Natural killer cell (primary cell): ENCODE results near the gene GABRB1. TPM values are rescaled to one million over a fixed set of nuclear protein-coding genes. Genes with fewer than 3 reads are reported as not detected.

ENCODE experiments used
- ATAC-seq, 3 donors: fragments of 150-1000 bp in 2 of 3; fragments of 200-7000 bp in 1 of 3; cut with Tn5 transposase; 1 replicate in 1 of 3; 2 replicates in 2 of 3; pipeline ENCODE4 v1.10.0; 2021; ENCODE audit warnings: mild to moderate bottlenecking in 2 of 3, moderate library complexity in 2 of 3
- DNase-seq, 2 donors: peaks; one replicate each; pipeline versions ENCODE4 v3.0.0 to v3.0.0-alpha.2; 2013 to 2021; ENCODE audit warnings: mixed read lengths in 1 of 2
- H3K27ac ChIP-seq: one replicate; pipeline ENCODE4 v1.5.1; 2013; ENCODE audit warnings: mild to moderate bottlenecking, low read length
- H3K27me3 ChIP-seq: one replicate; pipeline ENCODE4 v1.6.1; 2013; ENCODE audit warnings: low read length; ENCODE audit not compliant: control insufficient read depth, insufficient read depth
- H3K36me3 ChIP-seq: one replicate; pipeline ENCODE4 v1.6.1; 2013; ENCODE audit warnings: low read length; ENCODE audit not compliant: control insufficient read depth, insufficient read depth
- H3K4me1 ChIP-seq: one replicate; pipeline ENCODE4 v1.6.1; 2013; ENCODE audit warnings: low read length; ENCODE audit not compliant: control insufficient read depth, insufficient read depth
- H3K4me3 ChIP-seq: one replicate; pipeline ENCODE4 v1.5.1; 2013; ENCODE audit warnings: low read length
- H3K9me3 ChIP-seq: one replicate; pipeline ENCODE4 v1.6.1; 2013; ENCODE audit warnings: low read length; ENCODE audit not compliant: control insufficient read depth, insufficient read depth
- H3K27ac Mint-ChIP-seq, 2 donors: one replicate each; pipeline ENCODE4 v1.8.0; 2022; ENCODE audit warnings: mild to moderate bottlenecking in 2 of 2, mixed read lengths in 2 of 2, moderate library complexity in 1 of 2
- H3K27me3 Mint-ChIP-seq, 2 donors: one replicate each; pipeline ENCODE4 v1.8.0; 2022; ENCODE audit warnings: low read depth in 2 of 2, mixed read lengths in 2 of 2
- H3K36me3 Mint-ChIP-seq: one replicate; pipeline ENCODE4 v1.8.0; 2022; ENCODE audit warnings: mixed read lengths
- H3K4me1 Mint-ChIP-seq, 2 donors: one replicate each; pipeline ENCODE4 v1.8.0; 2022; ENCODE audit warnings: mixed read lengths in 2 of 2
- H3K4me3 Mint-ChIP-seq: one replicate; pipeline ENCODE4 v1.8.0; 2022; ENCODE audit warnings: mild to moderate bottlenecking, moderate library complexity, mixed read lengths
- H3K9me3 Mint-ChIP-seq, 2 donors: one replicate each; pipeline ENCODE4 v1.8.0; 2022; ENCODE audit warnings: mixed read lengths in 2 of 2
- WGBS: methylation state at CpG from one replicate; pipeline ENCODE4 v1.1.7; 2013; ENCODE audit warnings: missing lambda C conversion rate; ENCODE audit not compliant: insufficient coverage; 5-methylcytosine and 5-hydroxymethylcytosine counted together
- intact Hi-C: fragments of 100-400 bp; cut with micrococcal nuclease; formaldehyde crosslinking; loops from one replicate; pipeline ENCODE4 v1.14.2; 2022
- total RNA-seq, 4 donors: library from RNA; stranded (reverse); fragments of 120-200 nt in 1 of 4; gene quantifications; one replicate each; pipeline versions ENCODE4 v1.2.3 to v1.2.4, GENCODE V29; 2013 to 2022
- TF ChIP-seq, protein P1 (sequence below): fragments of 200-600 bp; IDR thresholded peaks from one replicate; pipeline ENCODE4 v1.8.0; 2022; ENCODE audit warnings: antibody characterized with exemption

Gene GABRB1
- total RNA-seq, 3 donors from 2014 or later (not counting 1 experiment from before 2014, with no cell fraction given) = not detected

DNA sequence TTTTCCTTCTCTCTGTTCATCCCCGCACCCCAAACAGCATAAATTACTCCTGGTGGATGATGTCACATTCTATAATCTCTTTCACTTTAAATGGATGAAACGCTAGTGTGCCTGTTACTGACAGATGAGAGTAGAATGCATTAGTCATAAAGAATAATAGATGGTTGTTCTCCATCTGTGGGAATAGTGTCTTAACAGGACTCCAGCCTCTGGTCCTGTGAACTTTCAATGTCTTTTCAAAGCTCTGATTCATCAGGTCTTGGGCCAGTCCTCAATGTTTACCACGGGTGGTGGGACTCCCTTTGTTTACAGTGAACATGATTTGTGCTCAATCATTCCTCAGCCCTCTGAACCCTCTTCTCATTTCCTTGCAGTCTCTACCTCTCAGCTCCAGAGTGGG, 182.6 kb downstream of the GABRB1 start:
- H3K27ac ChIP-seq = no peak overlapping the region
- H3K9me3 ChIP-seq = no peaks in the 10 kb centered on the region
- H3K36me3 Mint-ChIP-seq = no peaks in the 10 kb centered on the region
- TF ChIP-seq, protein P1, sequence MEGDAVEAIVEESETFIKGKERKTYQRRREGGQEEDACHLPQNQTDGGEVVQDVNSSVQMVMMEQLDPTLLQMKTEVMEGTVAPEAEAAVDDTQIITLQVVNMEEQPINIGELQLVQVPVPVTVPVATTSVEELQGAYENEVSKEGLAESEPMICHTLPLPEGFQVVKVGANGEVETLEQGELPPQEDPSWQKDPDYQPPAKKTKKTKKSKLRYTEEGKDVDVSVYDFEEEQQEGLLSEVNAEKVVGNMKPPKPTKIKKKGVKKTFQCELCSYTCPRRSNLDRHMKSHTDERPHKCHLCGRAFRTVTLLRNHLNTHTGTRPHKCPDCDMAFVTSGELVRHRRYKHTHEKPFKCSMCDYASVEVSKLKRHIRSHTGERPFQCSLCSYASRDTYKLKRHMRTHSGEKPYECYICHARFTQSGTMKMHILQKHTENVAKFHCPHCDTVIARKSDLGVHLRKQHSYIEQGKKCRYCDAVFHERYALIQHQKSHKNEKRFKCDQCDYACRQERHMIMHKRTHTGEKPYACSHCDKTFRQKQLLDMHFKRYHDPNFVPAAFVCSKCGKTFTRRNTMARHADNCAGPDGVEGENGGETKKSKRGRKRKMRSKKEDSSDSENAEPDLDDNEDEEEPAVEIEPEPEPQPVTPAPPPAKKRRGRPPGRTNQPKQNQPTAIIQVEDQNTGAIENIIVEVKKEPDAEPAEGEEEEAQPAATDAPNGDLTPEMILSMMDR = no peak
- H3K4me1 Mint-ChIP-seq = no peaks in the 10 kb centered on the region
- no peaks in the 10 kb centered on the region for H3K27me3 ChIP-seq
- H3K4me1 ChIP-seq = no peaks in the 10 kb centered on the region
- no peak overlapping the region for H3K4me3 Mint-ChIP-seq
- DNase-seq (no peak), ATAC-seq (no peak)
- H3K27me3 Mint-ChIP-seq = peaks cover 0 to 2% of the 10 kb centered on the region in 2 donors
- H3K36me3 ChIP-seq = no peaks in the 10 kb centered on the region
- WGBS = 61% methylated on average over 1 of the region's 3 CpGs
- no peak overlapping the region for H3K4me3 ChIP-seq
- no peak overlapping the region for H3K27ac Mint-ChIP-seq
- intact Hi-C loops = no loop called here
- peaks cover 0 to 2% of the 10 kb centered on the region in 2 donors for H3K9me3 Mint-ChIP-seq

DNA sequence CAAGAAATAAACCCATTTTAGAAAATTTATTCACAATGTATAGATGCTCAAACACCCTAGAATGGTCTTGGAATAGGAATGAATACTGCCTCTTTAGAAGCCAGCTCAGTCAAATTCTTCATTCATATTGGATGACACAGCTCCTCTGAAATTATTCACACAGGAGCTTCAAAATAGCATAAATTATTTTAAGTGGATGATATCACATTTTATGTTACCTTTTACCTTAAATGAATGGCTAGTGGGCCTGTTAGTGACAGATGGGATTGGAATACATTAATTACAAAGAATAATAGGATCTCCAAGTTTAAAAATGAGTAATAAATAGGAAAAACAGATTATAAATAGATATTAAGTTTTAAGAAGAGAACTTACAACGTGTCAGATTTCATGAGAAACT, 184.4 kb downstream of the GABRB1 start:
- intact Hi-C loops = no loop called here

DNA sequence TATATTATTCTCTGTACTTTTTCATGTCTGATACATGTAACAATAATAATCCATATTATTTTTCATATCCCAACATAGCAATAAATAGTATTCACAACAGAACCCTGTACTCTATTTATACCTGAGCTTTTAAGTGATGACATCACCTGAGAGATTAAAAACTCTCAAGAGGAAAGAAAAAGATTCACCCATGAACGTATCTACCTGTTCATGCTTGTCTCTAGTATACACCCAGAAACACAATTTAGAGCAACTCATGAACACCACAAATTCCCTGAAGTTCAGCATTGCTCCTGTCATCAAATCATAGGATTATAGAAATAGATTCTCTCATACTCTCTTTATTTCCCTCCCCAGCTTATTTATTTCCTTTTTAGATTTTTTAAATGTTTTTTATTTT, 185.9 kb downstream of the GABRB1 start:
- no peaks in the 10 kb centered on the region for H3K36me3 ChIP-seq
- H3K27ac ChIP-seq = no peak overlapping the region
- no peaks in the 10 kb centered on the region for H3K4me1 ChIP-seq
- Mint-ChIP-seq H3K36me3 (no peaks in the 10 kb centered on the region), H3K27me3 (peaks cover 9 to 13% of the 10 kb centered on the region in 2 donors), H3K9me3 (peaks cover 5 to 6% of the 10 kb centered on the region in 2 donors), H3K4me3 (no peak overlapping the region), H3K27ac (no peak overlapping the region), H3K4me1 (no peaks in the 10 kb centered on the region)
- no CpG with 5 or more reads among the region's 1 CpG for WGBS
- intact Hi-C loops = no loop called here
- no peak overlapping the region for H3K4me3 ChIP-seq
- H3K9me3 ChIP-seq = no peaks in the 10 kb centered on the region
- no peak for DNase-seq
- no peak for ATAC-seq
- TF ChIP-seq, protein P1 = no peak
- no peaks in the 10 kb centered on the region for H3K27me3 ChIP-seq

More for the DNA sequence above, 184.4 kb downstream of the GABRB1 start:
- no peak overlapping the region for H3K4me3 ChIP-seq
- no peaks in the 10 kb centered on the region for H3K27me3 ChIP-seq
- Mint-ChIP-seq H3K4me3 (no peak overlapping the region), H3K27me3 (peaks cover 9 to 11% of the 10 kb centered on the region in 2 donors), H3K9me3 (peaks cover 4 to 5% of the 10 kb centered on the region in 2 donors), H3K27ac (no peak overlapping the region), H3K36me3 (no peaks in the 10 kb centered on the region), H3K4me1 (no peaks in the 10 kb centered on the region)
- no peak overlapping the region for H3K27ac ChIP-seq
- H3K4me1 ChIP-seq = no peaks in the 10 kb centered on the region
- DNase-seq = no peak
- no peaks in the 10 kb centered on the region for H3K36me3 ChIP-seq
- WGBS = no CpG with 5 or more reads among the region's 1 CpG
- no peaks in the 10 kb centered on the region for H3K9me3 ChIP-seq
- TF ChIP-seq, protein P1 = no peak
- ATAC-seq = no peak

DNA sequence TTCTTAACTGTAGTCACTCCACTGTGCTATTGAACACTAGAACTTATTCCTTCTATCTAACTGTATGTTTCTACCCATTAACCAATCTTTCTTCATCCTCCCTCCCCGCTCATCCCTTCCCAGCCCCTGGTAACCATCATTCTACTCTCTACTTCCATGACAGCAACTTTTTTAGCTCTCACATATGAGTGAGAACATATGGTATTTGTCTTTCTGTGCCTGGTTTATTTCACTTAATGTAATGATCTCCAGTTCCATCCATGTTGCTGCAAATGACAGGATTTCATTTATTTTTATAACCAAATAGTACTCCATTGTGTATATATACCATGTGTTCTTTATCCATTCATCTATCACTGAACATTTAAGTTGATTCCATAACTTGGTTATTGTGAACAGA, 186.5 kb downstream of the GABRB1 start:
- no peak for DNase-seq
- TF ChIP-seq, protein P1 = no peak
- peaks cover 9 to 13% of the 10 kb centered on the region in 2 donors for H3K27me3 Mint-ChIP-seq
- no peaks in the 10 kb centered on the region for H3K4me1 ChIP-seq
- H3K36me3 Mint-ChIP-seq = no peaks in the 10 kb centered on the region
- intact Hi-C loops = no loop called here
- peaks cover 5 to 6% of the 10 kb centered on the region in 2 donors for H3K9me3 Mint-ChIP-seq
- 80% methylated on average over 1 of the region's 1 CpG for WGBS
- H3K4me3 Mint-ChIP-seq = no peak overlapping the region
- H3K36me3 ChIP-seq = no peaks in the 10 kb centered on the region
- H3K4me3 ChIP-seq = no peak overlapping the region
- no peak overlapping the region for H3K27ac ChIP-seq
- ATAC-seq = no peak
- H3K27me3 ChIP-seq = no peaks in the 10 kb centered on the region
- no peaks in the 10 kb centered on the region for H3K4me1 Mint-ChIP-seq
- H3K9me3 ChIP-seq = no peaks in the 10 kb centered on the region
- no peak overlapping the region for H3K27ac Mint-ChIP-seq
